WTC11 (cell line): ENCODE results near the gene SRM. TPM values are rescaled to one million over a fixed set of nuclear protein-coding genes. Genes with fewer than 3 reads are reported as not detected.

Experiments
- ATAC-seq: fragments of 200-7000 bp; cut with Tn5 transposase; 2 replicates; pipeline ENCODE4 v1.10.0; 2021; ENCODE audit warnings: mild to moderate bottlenecking, moderate library complexity
- CTCF ChIA-PET: fragments of 300-600 bp; sonication (Branson Sonifier 250); formaldehyde crosslinking; loops from one replicate; lab custom pipeline; 2021; ENCODE audit warnings: antibody characterized with exemption; lab: Charles Lee
- POLR2A ChIA-PET: fragments of 350-600 bp; sonication (Branson Sonifier 250); formaldehyde crosslinking; loops from one replicate; lab custom pipeline; 2021; ENCODE audit warnings: antibody characterized with exemption; lab: Charles Lee
- DNase-seq: peaks from one replicate; pipeline ENCODE4 v3.0.0; 2021; ENCODE audit warnings: low spot score
- H3K27ac Mint-ChIP-seq: 2 replicates; pipeline ENCODE4 v1.8.0; 2021; ENCODE audit warnings: mixed read lengths
- H3K27me3 Mint-ChIP-seq: 2 replicates; pipeline ENCODE4 v1.8.0; 2021; ENCODE audit warnings: low read depth, mild to moderate bottlenecking, moderate library complexity, mixed read lengths
- H3K36me3 Mint-ChIP-seq: 2 replicates; pipeline ENCODE4 v1.8.0; 2021; ENCODE audit warnings: mixed read lengths
- H3K4me1 Mint-ChIP-seq: 2 replicates; pipeline ENCODE4 v1.8.0; 2022; ENCODE audit warnings: mixed read lengths
- H3K4me3 Mint-ChIP-seq: 2 replicates; pipeline ENCODE4 v1.8.0; 2021; ENCODE audit warnings: mild to moderate bottlenecking, moderate library complexity, mixed read lengths
- H3K9me3 Mint-ChIP-seq: 2 replicates; pipeline ENCODE4 v1.8.0; 2021; ENCODE audit warnings: mixed read lengths
- ARID4B ChIP-seq: sonication (generic); formaldehyde crosslinking; IDR thresholded peaks from 2 replicates; pipeline ENCODE4 v1.8.0; 2023; ENCODE audit warnings: missing genetic modification reagents, mild to moderate bottlenecking, borderline replicate concordance
- ESRRA ChIP-seq: sonication (generic); formaldehyde crosslinking; IDR thresholded peaks from 2 replicates; pipeline ENCODE4 v1.8.1; 2022; ENCODE audit warnings: mild to moderate bottlenecking, missing genetic modification reagents, borderline replicate concordance
- ETV6 ChIP-seq: sonication (generic); formaldehyde crosslinking; IDR thresholded peaks from 2 replicates; pipeline ENCODE4 v1.8.1; 2022; ENCODE audit warnings: mild to moderate bottlenecking, missing genetic modification reagents
- FOXK1 ChIP-seq: sonication (generic); formaldehyde crosslinking; IDR thresholded peaks from 2 replicates; pipeline ENCODE4 v1.8.0; 2022; ENCODE audit warnings: mild to moderate bottlenecking, moderate library complexity, missing genetic modification reagents
- GTF2I ChIP-seq: fragments of 250-450 bp; sonication (Bioruptor Pico); conservative IDR thresholded peaks from 2 replicates; pipeline ENCODE4 v1.4.0; 2021; ENCODE audit warnings: mild to moderate bottlenecking
- KAT7 ChIP-seq: sonication (generic); formaldehyde crosslinking; IDR thresholded peaks from 2 replicates; pipeline ENCODE4 v1.8.1; 2023; ENCODE audit warnings: missing genetic modification reagents, mild to moderate bottlenecking, borderline replicate concordance
- MAX ChIP-seq: sonication (generic); formaldehyde crosslinking; IDR thresholded peaks from 2 replicates; pipeline ENCODE4 v1.8.0; 2022; ENCODE audit warnings: mild to moderate bottlenecking, missing genetic modification reagents
- MXD4 ChIP-seq: fragments of 250-450 bp; sonication (Bioruptor Pico); IDR thresholded peaks from 2 replicates; pipeline ENCODE4 v1.8.0; 2021; ENCODE audit warnings: mild to moderate bottlenecking, moderate library complexity, borderline replicate concordance
- NFE2L1 ChIP-seq: sonication (generic); formaldehyde crosslinking; IDR thresholded peaks from 2 replicates; pipeline ENCODE4 v1.8.1; 2023; ENCODE audit warnings: missing genetic modification reagents
- PRRX2 ChIP-seq: fragments of 250-450 bp; sonication (Bioruptor Pico); IDR thresholded peaks from 2 replicates; pipeline ENCODE4 v1.8.0; 2021; ENCODE audit warnings: mild to moderate bottlenecking
- RORB ChIP-seq: fragments of 250-450 bp; sonication (Bioruptor Pico); IDR thresholded peaks from 2 replicates; pipeline ENCODE4 v1.9.0; 2021; ENCODE audit warnings: mild to moderate bottlenecking
- SMAD3 ChIP-seq: sonication (generic); formaldehyde crosslinking; IDR thresholded peaks from 2 replicates; pipeline ENCODE4 v1.8.0; 2022; ENCODE audit warnings: missing genetic modification reagents, mild to moderate bottlenecking, borderline replicate concordance
- STAT6 ChIP-seq: sonication (generic); formaldehyde crosslinking; conservative IDR thresholded peaks from 2 replicates; pipeline ENCODE4 v1.8.1; 2023; ENCODE audit warnings: mild to moderate bottlenecking, low read depth, missing genetic modification reagents, moderate library complexity
- TCF7 ChIP-seq: sonication (generic); formaldehyde crosslinking; IDR thresholded peaks from 2 replicates; pipeline ENCODE4 v1.8.0; 2022; ENCODE audit warnings: mild to moderate bottlenecking, low read depth, missing genetic modification reagents, moderate library complexity
- ZNF219 ChIP-seq: sonication (generic); formaldehyde crosslinking; IDR thresholded peaks from 2 replicates; pipeline ENCODE4 v1.8.0; 2023; ENCODE audit warnings: missing genetic modification reagents, mild to moderate bottlenecking, borderline replicate concordance
- ZNF423 ChIP-seq: fragments of 250-450 bp; sonication (Bioruptor Pico); IDR thresholded peaks from 2 replicates; pipeline ENCODE4 v2.1.2; 2022; ENCODE audit warnings: mild to moderate bottlenecking, moderate library complexity
- total RNA-seq: library from RNA; stranded (reverse); gene quantifications from 3 replicates; pipeline ENCODE4 v1.2.3, GENCODE V29; 2021
- TF ChIP-seq, protein P1 (sequence below): sonication (generic); formaldehyde crosslinking; IDR thresholded peaks from 2 replicates; pipeline ENCODE4 v1.8.0; 2022; ENCODE audit warnings: mild to moderate bottlenecking, missing genetic modification reagents
- TF ChIP-seq, protein P2 (sequence below): sonication (generic); formaldehyde crosslinking; IDR thresholded peaks from 2 replicates; pipeline ENCODE4 v1.8.0; 2023; ENCODE audit warnings: missing genetic modification reagents
- TF ChIP-seq, protein P3 (sequence below): sonication (generic); formaldehyde crosslinking; IDR thresholded peaks from 2 replicates; pipeline ENCODE4 v1.8.1; 2023; ENCODE audit warnings: mild to moderate bottlenecking, missing genetic modification reagents, moderate library complexity

The SRM gene
- total RNA-seq, 1 experiment from 2014 or later: 200 TPM

- Mint-ChIP-seq H3K27ac (no peak overlapping the region), H3K4me1 (peaks cover 5% of the 10 kb centered on the region), H3K36me3 (peaks cover 81% of the 10 kb centered on the region), H3K4me3 (no peak overlapping the region), H3K27me3 (no peaks in the 10 kb centered on the region), H3K9me3 (no peaks in the 10 kb centered on the region)
- ATAC-seq (no peak), DNase-seq (no peak)
- ChIA-PET POLR2A (no interaction called here), CTCF (interaction anchor here (0.9 to 2.5 kb wide), 2 partner anchors 33 to 171 kb away, joined by 3 to 16 read pairs; no protein-coding TSS in a partner anchor)
- TF ChIP-seq, protein P1, sequence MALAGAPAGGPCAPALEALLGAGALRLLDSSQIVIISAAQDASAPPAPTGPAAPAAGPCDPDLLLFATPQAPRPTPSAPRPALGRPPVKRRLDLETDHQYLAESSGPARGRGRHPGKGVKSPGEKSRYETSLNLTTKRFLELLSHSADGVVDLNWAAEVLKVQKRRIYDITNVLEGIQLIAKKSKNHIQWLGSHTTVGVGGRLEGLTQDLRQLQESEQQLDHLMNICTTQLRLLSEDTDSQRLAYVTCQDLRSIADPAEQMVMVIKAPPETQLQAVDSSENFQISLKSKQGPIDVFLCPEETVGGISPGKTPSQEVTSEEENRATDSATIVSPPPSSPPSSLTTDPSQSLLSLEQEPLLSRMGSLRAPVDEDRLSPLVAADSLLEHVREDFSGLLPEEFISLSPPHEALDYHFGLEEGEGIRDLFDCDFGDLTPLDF (CRISPR knock-in tag): no peak
- TF ChIP-seq MXD4 (no peak), ZNF219 (CRISPR knock-in tag) (no peak), PRRX2 (CRISPR knock-in tag) (no peak), KAT7 (CRISPR knock-in tag) (no peak), FOXK1 (no peak), STAT6 (CRISPR knock-in tag) (no peak), ARID4B (CRISPR knock-in tag) (no peak), SMAD3 (CRISPR knock-in tag) (no peak), MAX (no peak)
- TF ChIP-seq, protein P2, sequence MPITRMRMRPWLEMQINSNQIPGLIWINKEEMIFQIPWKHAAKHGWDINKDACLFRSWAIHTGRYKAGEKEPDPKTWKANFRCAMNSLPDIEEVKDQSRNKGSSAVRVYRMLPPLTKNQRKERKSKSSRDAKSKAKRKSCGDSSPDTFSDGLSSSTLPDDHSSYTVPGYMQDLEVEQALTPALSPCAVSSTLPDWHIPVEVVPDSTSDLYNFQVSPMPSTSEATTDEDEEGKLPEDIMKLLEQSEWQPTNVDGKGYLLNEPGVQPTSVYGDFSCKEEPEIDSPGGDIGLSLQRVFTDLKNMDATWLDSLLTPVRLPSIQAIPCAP: no peak
- TF ChIP-seq, protein P3, sequence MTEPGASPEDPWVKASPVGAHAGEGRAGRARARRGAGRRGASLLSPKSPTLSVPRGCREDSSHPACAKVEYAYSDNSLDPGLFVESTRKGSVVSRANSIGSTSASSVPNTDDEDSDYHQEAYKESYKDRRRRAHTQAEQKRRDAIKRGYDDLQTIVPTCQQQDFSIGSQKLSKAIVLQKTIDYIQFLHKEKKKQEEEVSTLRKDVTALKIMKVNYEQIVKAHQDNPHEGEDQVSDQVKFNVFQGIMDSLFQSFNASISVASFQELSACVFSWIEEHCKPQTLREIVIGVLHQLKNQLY (CRISPR knock-in tag): no peak
Observed at GRCh38 chr1:11070876-11071275, 11.1 kb upstream of the SRM start.

DNA sequence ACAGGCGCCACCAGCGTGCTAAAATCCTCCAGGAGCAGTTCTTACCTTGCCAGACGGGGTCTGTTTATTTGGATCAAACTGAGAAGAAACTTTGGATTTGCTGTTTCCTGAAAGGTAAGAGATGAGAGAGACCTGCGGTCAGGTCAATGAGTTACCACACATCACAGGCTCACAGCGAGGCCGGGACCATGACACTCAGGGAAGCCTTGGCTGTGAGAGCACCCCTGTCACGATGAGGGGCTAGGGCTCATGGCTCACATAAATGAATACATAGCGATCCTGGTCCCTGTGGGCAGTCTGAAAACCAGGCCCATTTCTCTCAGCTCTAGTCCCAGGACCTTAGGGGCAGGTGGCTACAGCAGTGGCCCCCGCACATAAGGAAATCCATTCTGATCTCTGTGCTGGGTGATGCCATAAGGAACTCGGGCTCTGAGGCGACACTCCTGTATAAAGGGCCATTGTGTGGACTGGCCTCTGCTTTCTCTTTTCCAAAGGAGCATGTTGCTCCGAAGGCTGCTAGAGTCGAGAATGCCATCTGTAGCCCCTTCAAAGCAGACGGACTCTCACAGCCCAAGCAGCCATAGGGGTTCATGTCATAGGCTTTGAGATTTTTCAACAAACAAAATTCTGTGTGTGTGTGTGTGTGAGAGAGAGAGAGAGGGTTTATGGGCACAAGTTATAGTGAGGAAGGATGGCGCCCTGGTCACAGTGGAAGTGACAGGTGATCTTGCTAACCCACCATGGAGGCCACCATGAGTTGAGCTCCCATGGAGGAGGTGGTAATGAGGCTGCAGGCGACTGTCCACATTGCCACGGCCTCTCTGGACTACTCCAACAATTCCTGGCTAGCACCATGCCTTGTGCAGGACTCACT lies 9.0 kb upstream of the SRM start:
- ChIA-PET CTCF (interaction anchor here (0.9 to 2.5 kb wide), 1 partner anchor 31 kb away, joined by 5 to 16 read pairs; no protein-coding TSS in a partner anchor), POLR2A (no interaction called here)
- Mint-ChIP-seq H3K36me3 (peaks cover 76% of the 10 kb centered on the region), H3K9me3 (no peaks in the 10 kb centered on the region), H3K4me3 (no peak overlapping the region), H3K27ac (no peak overlapping the region), H3K27me3 (no peaks in the 10 kb centered on the region), H3K4me1 (peaks cover 5% of the 10 kb centered on the region)
- no peak for ATAC-seq
- DNase-seq: peak; percentile 3
- TF ChIP-seq PRRX2 (CRISPR knock-in tag): no peak
- no peak for TF ChIP-seq MXD4
- TF ChIP-seq GTF2I (CRISPR knock-in tag): no peak
- no peak for TF ChIP-seq ZNF423 (CRISPR knock-in tag)
- TF ChIP-seq ZNF219 (CRISPR knock-in tag): no peak
- no peak for TF ChIP-seq TCF7
- no peak for TF ChIP-seq NFE2L1 (CRISPR knock-in tag)
- no peak for TF ChIP-seq ETV6 (CRISPR knock-in tag)
- TF ChIP-seq, protein P2: no peak
- TF ChIP-seq RORB (CRISPR knock-in tag): no peak
- no peak for TF ChIP-seq ESRRA (CRISPR knock-in tag)
